ENCODE results near the gene PLXNA4. TPM values are rescaled to one million over a fixed set of nuclear protein-coding genes. Genes with fewer than 3 reads are reported as not detected.
A peak's percentile ranks its signal among the peaks of the same experiment; 100 is the strongest.

Gene PLXNA4
- total and polyA plus RNA-seq, 4 donors: 0.63 to 4.6 (median 2.1) TPM

GRCh38 chr7:132475669-132476116 is 100.6 kb downstream of the PLXNA4 start:
- Histone ChIP-seq H3K27ac (ENCODE audit: low read depth in 1 of 2, low read length in 1 of 2) (no peak overlapping the region), H3K9ac (ENCODE audit: insufficient read depth in 1 of 2, low read length in 2 of 2) (no peak overlapping the region), H3K9me3 (ENCODE audit: control insufficient read depth in 4 of 4, insufficient read depth in 3 of 4, low read length in 3 of 4) (no peaks in the 10 kb centered on the region), H3K4me1 (ENCODE audit: control insufficient read depth in 5 of 5, insufficient read depth in 5 of 5, low read length in 5 of 5) (peaks cover 0 to 9% (median 5%) of the 10 kb centered on the region in 5 donors), H3K27me3 (ENCODE audit: control insufficient read depth in 3 of 3, insufficient read depth in 3 of 3, low read length in 2 of 3) (peaks cover 0 to 26% (median 8%) of the 10 kb centered on the region in 3 donors), H3K4me3 (no peak overlapping the region), H3K36me3 (ENCODE audit: control insufficient read depth in 4 of 4, insufficient read depth in 4 of 4, low read length in 4 of 4) (no peaks in the 10 kb centered on the region)
- ATAC-seq (ENCODE audit: insufficient read depth, low FRiP score): no peak
- no peak for TF ChIP-seq CTCF (IDR thresholded peaks at IDR 0.05; ENCODE audit: control extremely low read depth, extremely low read depth)
- WGBS, 2 donors: 43 to 54% methylated on average over 8 of the region's 8 CpGs
- DNase-seq: no peak

- no peak for ATAC-seq (ENCODE audit: insufficient read depth, low FRiP score)
- peaks cover 0 to 26% (median 8%) of the 10 kb centered on the region in 3 donors for H3K27me3 ChIP-seq (ENCODE audit: control insufficient read depth in 3 of 3, insufficient read depth in 3 of 3, low read length in 2 of 3)
- H3K9ac ChIP-seq (ENCODE audit: insufficient read depth in 1 of 2, low read length in 2 of 2): no peak overlapping the region
- WGBS, 2 donors: 26 to 30% methylated on average over 8 of the region's 8 CpGs
- H3K4me3 ChIP-seq: no peak overlapping the region
- H3K9me3 ChIP-seq (ENCODE audit: control insufficient read depth in 4 of 4, insufficient read depth in 3 of 4, low read length in 3 of 4): no peaks in the 10 kb centered on the region
- H3K36me3 ChIP-seq (ENCODE audit: control insufficient read depth in 4 of 4, insufficient read depth in 4 of 4, low read length in 4 of 4): no peaks in the 10 kb centered on the region
- DNase-seq: no peak
- TF ChIP-seq CTCF (IDR thresholded peaks at IDR 0.05; ENCODE audit: control extremely low read depth, extremely low read depth): no peak
- H3K4me1 ChIP-seq (ENCODE audit: control insufficient read depth in 5 of 5, insufficient read depth in 5 of 5, low read length in 5 of 5): peaks cover 0 to 9% (median 5%) of the 10 kb centered on the region in 5 donors
- no peak overlapping the region for H3K27ac ChIP-seq (ENCODE audit: low read depth in 1 of 2, low read length in 1 of 2)
Measured at GRCh38 chr7:132475037-132475668, 101.1 kb downstream of the PLXNA4 start.

GRCh38 chr7:132472463-132473120 is 103.7 kb downstream of the PLXNA4 start:
- Histone ChIP-seq H3K36me3 (ENCODE audit: control insufficient read depth in 4 of 4, insufficient read depth in 4 of 4, low read length in 4 of 4) (no peaks in the 10 kb centered on the region), H3K9ac (ENCODE audit: insufficient read depth in 1 of 2, low read length in 2 of 2) (no peak overlapping the region), H3K27me3 (ENCODE audit: control insufficient read depth in 3 of 3, insufficient read depth in 3 of 3, low read length in 2 of 3) (peaks cover 0 to 26% (median 8%) of the 10 kb centered on the region in 3 donors), H3K9me3 (ENCODE audit: control insufficient read depth in 4 of 4, insufficient read depth in 3 of 4, low read length in 3 of 4) (no peaks in the 10 kb centered on the region), H3K4me3 (no peak overlapping the region), H3K4me1 (ENCODE audit: control insufficient read depth in 5 of 5, insufficient read depth in 5 of 5, low read length in 5 of 5) (peaks cover 0 to 9% (median 5%) of the 10 kb centered on the region in 5 donors), H3K27ac (ENCODE audit: low read depth in 1 of 2, low read length in 1 of 2) (peak overlapping the region in 1 of 2 donors; percentile 80)
- WGBS, 2 donors: 65 to 76% methylated on average over 10 of the region's 10 CpGs
- no peak for TF ChIP-seq CTCF (IDR thresholded peaks at IDR 0.05; ENCODE audit: control extremely low read depth, extremely low read depth)
- ATAC-seq (ENCODE audit: insufficient read depth, low FRiP score) (no peak), DNase-seq (peak in 2 of 3 donors; percentile 18 to 24)
